ENCODE results near the gene DLG2. TPM values are rescaled to one million over a fixed set of nuclear protein-coding genes. Genes with fewer than 3 reads are reported as not detected.

The DLG2 gene
- total RNA-seq, 3 donors from 2014 or later (not counting 1 experiment from before 2014, with no cell fraction given) = 1.7 to 2.9 (median 2.2) TPM

DNA sequence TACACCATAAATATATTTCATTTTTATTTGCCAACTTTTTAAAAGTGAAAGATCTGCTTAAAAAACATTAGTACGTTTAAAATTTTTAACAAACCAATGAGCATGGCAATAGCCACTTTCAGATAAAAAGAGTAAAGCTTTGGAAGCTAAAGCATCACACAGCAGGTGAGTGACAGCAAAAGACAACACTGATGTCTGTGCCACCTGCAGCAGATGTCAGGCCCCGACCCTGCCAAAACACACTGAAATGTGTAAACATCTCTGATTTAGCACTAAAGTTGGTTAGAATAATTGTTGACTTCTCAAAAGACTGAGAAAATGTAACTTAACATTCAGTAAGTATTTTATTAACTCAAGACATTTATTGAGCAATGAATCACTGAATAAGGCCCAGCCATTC is 232.9 kb downstream of the DLG2 start:
- no peaks in the 10 kb centered on the region for H3K36me3 ChIP-seq (ENCODE audit: control insufficient read depth, insufficient read depth, low read length)
- peaks cover 29% of the 10 kb centered on the region for H3K36me3 Mint-ChIP-seq
- H3K4me1 Mint-ChIP-seq = no peaks in the 10 kb centered on the region
- no peaks in the 10 kb centered on the region for H3K4me1 ChIP-seq (ENCODE audit: control insufficient read depth, insufficient read depth, low read length)
- peaks cover 29 to 42% of the 10 kb centered on the region in 2 donors for H3K9me3 Mint-ChIP-seq
- intact Hi-C loops (cut with micrococcal nuclease) = no loop called here
- H3K27ac ChIP-seq (ENCODE audit: low read length) = no peak overlapping the region
- no peaks in the 10 kb centered on the region for H3K27me3 Mint-ChIP-seq (ENCODE audit: low read depth in 2 of 2)
- no peak overlapping the region for H3K4me3 Mint-ChIP-seq
- peaks cover 6% of the 10 kb centered on the region for H3K9me3 ChIP-seq (ENCODE audit: control insufficient read depth, insufficient read depth, low read length)
- H3K27ac Mint-ChIP-seq = no peak overlapping the region
- ATAC-seq (no peak), DNase-seq (no peak)
- H3K4me3 ChIP-seq (ENCODE audit: low read length) = no peak overlapping the region
- TF ChIP-seq, protein P1, sequence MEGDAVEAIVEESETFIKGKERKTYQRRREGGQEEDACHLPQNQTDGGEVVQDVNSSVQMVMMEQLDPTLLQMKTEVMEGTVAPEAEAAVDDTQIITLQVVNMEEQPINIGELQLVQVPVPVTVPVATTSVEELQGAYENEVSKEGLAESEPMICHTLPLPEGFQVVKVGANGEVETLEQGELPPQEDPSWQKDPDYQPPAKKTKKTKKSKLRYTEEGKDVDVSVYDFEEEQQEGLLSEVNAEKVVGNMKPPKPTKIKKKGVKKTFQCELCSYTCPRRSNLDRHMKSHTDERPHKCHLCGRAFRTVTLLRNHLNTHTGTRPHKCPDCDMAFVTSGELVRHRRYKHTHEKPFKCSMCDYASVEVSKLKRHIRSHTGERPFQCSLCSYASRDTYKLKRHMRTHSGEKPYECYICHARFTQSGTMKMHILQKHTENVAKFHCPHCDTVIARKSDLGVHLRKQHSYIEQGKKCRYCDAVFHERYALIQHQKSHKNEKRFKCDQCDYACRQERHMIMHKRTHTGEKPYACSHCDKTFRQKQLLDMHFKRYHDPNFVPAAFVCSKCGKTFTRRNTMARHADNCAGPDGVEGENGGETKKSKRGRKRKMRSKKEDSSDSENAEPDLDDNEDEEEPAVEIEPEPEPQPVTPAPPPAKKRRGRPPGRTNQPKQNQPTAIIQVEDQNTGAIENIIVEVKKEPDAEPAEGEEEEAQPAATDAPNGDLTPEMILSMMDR (IDR thresholded peaks at IDR 0.05) = no peak
- no peaks in the 10 kb centered on the region for H3K27me3 ChIP-seq (ENCODE audit: control insufficient read depth, insufficient read depth, low read length)
- WGBS (ENCODE audit: insufficient coverage) = 86% methylated on average over 2 of the region's 2 CpGs

DNA sequence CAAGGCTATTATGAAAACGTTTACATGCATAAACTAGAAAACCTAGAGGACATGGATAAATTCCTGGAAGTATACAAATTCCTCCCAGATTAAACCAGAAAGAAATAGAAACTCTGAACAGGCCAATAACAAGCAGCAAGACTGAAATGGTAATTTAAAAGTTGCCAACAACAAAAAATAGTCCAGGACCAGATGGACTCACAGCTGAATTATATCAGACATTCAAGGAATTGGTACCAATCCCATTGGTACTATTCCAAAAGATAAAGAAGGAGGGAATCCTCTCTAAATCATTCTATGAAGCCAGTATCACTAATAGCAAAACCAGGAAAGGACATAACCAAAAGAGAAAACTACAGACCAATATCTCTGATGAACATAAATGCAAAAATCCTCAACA is 236.0 kb downstream of the DLG2 start:
- H3K4me3 Mint-ChIP-seq = no peak overlapping the region
- Histone ChIP-seq H3K27ac (ENCODE audit: low read length) (no peak overlapping the region), H3K36me3 (ENCODE audit: control insufficient read depth, insufficient read depth, low read length) (no peaks in the 10 kb centered on the region), H3K9me3 (ENCODE audit: control insufficient read depth, insufficient read depth, low read length) (peaks cover 17% of the 10 kb centered on the region), H3K27me3 (ENCODE audit: control insufficient read depth, insufficient read depth, low read length) (no peaks in the 10 kb centered on the region), H3K4me1 (ENCODE audit: control insufficient read depth, insufficient read depth, low read length) (no peaks in the 10 kb centered on the region), H3K4me3 (ENCODE audit: low read length) (no peak overlapping the region)
- peaks cover 14 to 32% of the 10 kb centered on the region in 2 donors for H3K9me3 Mint-ChIP-seq
- no peak overlapping the region for H3K27ac Mint-ChIP-seq
- no peaks in the 10 kb centered on the region for H3K4me1 Mint-ChIP-seq
- peaks cover 20% of the 10 kb centered on the region for H3K36me3 Mint-ChIP-seq
- H3K27me3 Mint-ChIP-seq (ENCODE audit: low read depth in 2 of 2) = no peaks in the 10 kb centered on the region
- ATAC-seq = no peak
- TF ChIP-seq, protein P1 (IDR thresholded peaks at IDR 0.05) = no peak
- DNase-seq = no peak
- 83% methylated on average over 1 of the region's 1 CpG for WGBS (ENCODE audit: insufficient coverage)
- intact Hi-C loops (cut with micrococcal nuclease) = no loop called here

DNA sequence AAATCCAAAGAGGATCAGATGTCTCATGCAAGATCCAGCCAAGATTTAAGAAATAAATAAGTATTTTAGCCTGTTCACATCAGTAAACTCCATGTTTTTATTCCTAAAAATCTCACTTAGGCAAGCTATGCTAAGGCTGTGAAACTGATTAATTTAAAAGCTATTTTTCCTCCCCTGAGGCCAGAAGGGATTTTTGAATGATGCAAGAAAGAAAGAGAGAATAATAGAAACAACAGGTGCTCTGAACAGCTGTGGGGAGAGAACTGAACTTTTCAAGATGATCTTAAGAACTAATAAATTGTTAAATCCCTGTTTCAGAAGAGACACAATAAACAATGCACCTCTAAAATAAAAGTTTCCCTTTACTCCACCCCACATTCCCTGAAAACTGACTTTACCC is 241.6 kb downstream of the DLG2 start:
- H3K4me1 Mint-ChIP-seq = no peaks in the 10 kb centered on the region
- H3K4me3 Mint-ChIP-seq = no peak overlapping the region
- peaks cover 14% of the 10 kb centered on the region for H3K9me3 ChIP-seq (ENCODE audit: control insufficient read depth, insufficient read depth, low read length)
- peaks cover 9 to 18% of the 10 kb centered on the region in 2 donors for H3K9me3 Mint-ChIP-seq
- H3K36me3 ChIP-seq (ENCODE audit: control insufficient read depth, insufficient read depth, low read length) = no peaks in the 10 kb centered on the region
- DNase-seq = no peak
- H3K27me3 ChIP-seq (ENCODE audit: control insufficient read depth, insufficient read depth, low read length) = no peaks in the 10 kb centered on the region
- intact Hi-C loops (cut with micrococcal nuclease) = no loop called here
- no peaks in the 10 kb centered on the region for H3K4me1 ChIP-seq (ENCODE audit: control insufficient read depth, insufficient read depth, low read length)
- no peak overlapping the region for H3K27ac ChIP-seq (ENCODE audit: low read length)
- no peaks in the 10 kb centered on the region for H3K27me3 Mint-ChIP-seq (ENCODE audit: low read depth in 2 of 2)
- no peak overlapping the region for H3K27ac Mint-ChIP-seq
- TF ChIP-seq, protein P1 (IDR thresholded peaks at IDR 0.05) = no peak
- H3K4me3 ChIP-seq (ENCODE audit: low read length) = no peak overlapping the region
- H3K36me3 Mint-ChIP-seq = peaks cover 13% of the 10 kb centered on the region
- ATAC-seq = no peak

DNA sequence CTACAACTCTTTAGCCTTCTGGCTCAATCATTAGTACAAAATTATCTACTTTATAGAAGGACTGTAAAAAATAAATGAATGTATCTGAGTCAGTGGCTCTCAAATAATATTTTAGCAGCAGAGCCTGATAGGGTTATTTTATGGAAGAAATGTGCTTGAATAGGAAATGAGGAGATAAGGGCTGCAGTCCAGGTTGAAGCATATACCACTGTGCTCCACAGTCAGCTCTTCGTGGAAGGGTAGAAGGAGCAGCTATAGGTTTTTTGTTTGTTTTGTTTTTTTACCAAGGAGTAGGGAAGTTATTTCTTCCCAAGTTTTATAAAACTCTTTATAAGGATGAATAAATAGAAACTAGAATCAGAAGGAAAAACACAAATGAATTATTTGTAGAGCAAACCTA is 242.0 kb downstream of the DLG2 start:
- H3K27me3 Mint-ChIP-seq (ENCODE audit: low read depth in 2 of 2) = no peaks in the 10 kb centered on the region
- H3K9me3 Mint-ChIP-seq = peaks cover 9 to 19% of the 10 kb centered on the region in 2 donors
- H3K4me1 Mint-ChIP-seq = no peaks in the 10 kb centered on the region
- no peak overlapping the region for H3K27ac Mint-ChIP-seq
- no peak for ATAC-seq
- TF ChIP-seq, protein P1 (IDR thresholded peaks at IDR 0.05) = no peak
- Histone ChIP-seq H3K36me3 (ENCODE audit: control insufficient read depth, insufficient read depth, low read length) (no peaks in the 10 kb centered on the region), H3K4me1 (ENCODE audit: control insufficient read depth, insufficient read depth, low read length) (no peaks in the 10 kb centered on the region), H3K27ac (ENCODE audit: low read length) (no peak overlapping the region), H3K4me3 (ENCODE audit: low read length) (no peak overlapping the region), H3K9me3 (ENCODE audit: control insufficient read depth, insufficient read depth, low read length) (peaks cover 14% of the 10 kb centered on the region), H3K27me3 (ENCODE audit: control insufficient read depth, insufficient read depth, low read length) (no peaks in the 10 kb centered on the region)
- WGBS (ENCODE audit: insufficient coverage) = no CpG with 5 or more reads among the region's 1 CpG
- no peak overlapping the region for H3K4me3 Mint-ChIP-seq
- peaks cover 10% of the 10 kb centered on the region for H3K36me3 Mint-ChIP-seq
- intact Hi-C loops (cut with micrococcal nuclease) = no loop called here
- no peak for DNase-seq
